H1 (cell line): Measurements from ENCODE around the gene MXI1.
"Not testable (repeated sequence)": the region's sequence is repeated elsewhere in the genome, so short reads cannot be mapped to it uniquely, and the experiment has no call there.

ENCODE experiments used
- CHD1 ChIP-seq: IDR thresholded peaks from 2 replicates; pipeline ENCODE4 v1.6.1; 2012; ENCODE audit warnings: low read depth, low read length, improper control_type of control experiment
- CHD2 ChIP-seq: IDR thresholded peaks from 2 replicates; pipeline ENCODE4 v1.6.1; 2012; ENCODE audit warnings: low read length, improper control_type of control experiment
- CTCF ChIP-seq, 3 experiments: IDR thresholded peaks; 1 replicate in 2 of 3; 2 replicates in 1 of 3; pipeline versions ENCODE4 v1.5.1 to v1.6.1; 2011; ENCODE audit warnings: low read length in 3 of 3, mild to moderate bottlenecking in 3 of 3, inconsistent platforms in 2 of 3, low read depth in 1 of 3, moderate library complexity in 1 of 3; ENCODE audit not compliant: insufficient read depth in 1 of 3; ENCODE audit errors: control extremely low read depth in 1 of 3
- KDM4A ChIP-seq: IDR thresholded peaks from one replicate; pipeline ENCODE4 v1.7.1; 2012; ENCODE audit warnings: low read depth, mild to moderate bottlenecking, moderate library complexity, low read length, inconsistent platforms; ENCODE audit not compliant: severe bottlenecking
- POLR2A ChIP-seq, 2 experiments: IDR thresholded peaks; 1 replicate in 1 of 2; 2 replicates in 1 of 2; pipeline ENCODE4 v1.6.1; 2011; ENCODE audit warnings: low read depth in 2 of 2, low read length in 2 of 2, mild to moderate bottlenecking in 2 of 2; ENCODE audit errors: control extremely low read depth in 1 of 2
- POLR2AphosphoS5 ChIP-seq: IDR thresholded peaks from 2 replicates; pipeline ENCODE4 v1.6.1; 2011; ENCODE audit warnings: low read depth, low read length
- RAD21 ChIP-seq, 2 experiments: IDR thresholded peaks in 1 of 2; conservative IDR thresholded peaks in 1 of 2; 2 replicates each; pipeline ENCODE4 v1.6.1; 2011; ENCODE audit warnings: low read depth in 2 of 2, low read length in 2 of 2, improper control_type of control experiment in 1 of 2, inconsistent platforms in 1 of 2, mild to moderate bottlenecking in 1 of 2, moderate library complexity in 1 of 2
- SP1 ChIP-seq: IDR thresholded peaks from 2 replicates; pipeline ENCODE4 v1.6.1; 2011; ENCODE audit warnings: low read depth, low read length
- SRF ChIP-seq: IDR thresholded peaks from 2 replicates; pipeline ENCODE4 v1.6.1; 2011; ENCODE audit warnings: mild to moderate bottlenecking, low read depth, low read length, moderate library complexity
- TAF7 ChIP-seq: optimal IDR thresholded peaks from 2 replicates; pipeline ENCODE3; 2011; ENCODE audit warnings: low read depth, mild to moderate bottlenecking, inconsistent platforms, low read length, moderate library complexity, borderline replicate concordance
- TF ChIP-seq, protein P1 (sequence below): IDR thresholded peaks from 2 replicates; pipeline ENCODE4 v1.6.1; 2012; ENCODE audit warnings: inconsistent platforms

DNA sequence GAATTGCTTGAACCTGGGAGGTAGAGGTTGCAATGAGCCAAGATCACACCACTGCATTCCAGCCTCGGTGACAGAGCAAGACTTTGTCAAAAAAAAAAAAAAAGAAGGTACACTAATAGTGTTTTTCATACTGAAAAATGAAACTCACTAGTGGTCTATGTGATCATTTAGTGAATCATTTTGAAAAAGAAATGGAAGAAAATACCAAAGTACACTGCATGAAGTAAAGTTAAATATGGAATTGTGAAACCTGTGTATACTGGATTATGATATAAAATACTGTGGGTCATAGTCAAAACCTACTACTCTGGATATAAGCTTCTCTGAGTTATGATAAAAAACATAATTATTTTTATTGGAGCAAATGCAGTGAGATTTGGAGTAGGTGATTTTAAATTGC is 42.1 kb downstream of the MXI1 start:
- TF ChIP-seq CTCF (IDR thresholded peaks at IDR 0.05; ENCODE audit: control extremely low read depth in 1 of 3, insufficient read depth in 1 of 3, low read depth in 1 of 3, low read length in 3 of 3); POLR2A (IDR thresholded peaks at IDR 0.05; ENCODE audit: control extremely low read depth in 1 of 2, low read depth in 2 of 2, low read length in 2 of 2); KDM4A; SP1; RAD21 (IDR thresholded peaks at IDR 0.05 in 1 of 2, conservative IDR thresholded peaks at IDR 0.05 in 1 of 2; ENCODE audit: low read depth in 2 of 2, low read length in 2 of 2); CHD1; TAF7; POLR2AphosphoS5; CHD2; SRF: not testable (repeated sequence)
- TF ChIP-seq, protein P1, sequence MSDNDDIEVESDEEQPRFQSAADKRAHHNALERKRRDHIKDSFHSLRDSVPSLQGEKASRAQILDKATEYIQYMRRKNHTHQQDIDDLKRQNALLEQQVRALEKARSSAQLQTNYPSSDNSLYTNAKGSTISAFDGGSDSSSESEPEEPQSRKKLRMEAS: not testable (repeated sequence)
